SK-N-MC (cell line): ENCODE results near the gene PDSS2.
"Not testable (repeated sequence)": the region's sequence is repeated elsewhere in the genome, so short reads cannot be mapped to it uniquely, and the experiment has no call there.

Experiments
- EZH2 ChIP-seq: fragments of 200-600 bp; sonication (generic); IDR thresholded peaks from one replicate; pipeline ENCODE4 v1.6.1; 2017; ENCODE audit warnings: antibody characterized with exemption
- FOXP2 ChIP-seq: optimal IDR thresholded peaks from 2 replicates; pipeline ENCODE3; 2011; ENCODE audit warnings: mild to moderate bottlenecking, moderate library complexity; ENCODE audit not compliant: insufficient read depth; ENCODE audit errors: extremely low read length, control extremely low read depth
- POLR2AphosphoS5 ChIP-seq: IDR thresholded peaks from 2 replicates; pipeline ENCODE4 v1.6.1; 2012; ENCODE audit warnings: mild to moderate bottlenecking, low read depth, low read length, borderline replicate concordance

DNA sequence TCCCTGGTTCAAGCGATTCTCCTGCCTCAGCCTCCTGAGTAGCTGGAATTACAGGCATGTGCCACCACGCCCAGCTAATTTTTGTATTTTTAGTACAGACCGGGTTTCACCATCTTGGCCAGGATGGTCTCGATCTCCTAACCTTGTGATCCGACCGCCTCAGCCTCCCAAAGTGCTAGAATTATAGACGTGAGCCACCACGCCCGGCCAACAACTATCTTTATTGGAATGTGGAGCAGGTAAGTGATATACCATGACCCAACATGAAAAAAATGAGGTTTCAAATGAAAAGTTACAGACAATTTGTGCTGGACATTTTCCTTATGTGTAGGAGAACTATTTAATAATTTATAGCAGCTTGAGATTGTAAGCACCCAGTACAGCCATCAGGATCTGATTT is 340.8 kb downstream of the PDSS2 start:
- TF ChIP-seq POLR2AphosphoS5, EZH2, FOXP2: not testable (repeated sequence)
